ENCODE measurements around the gene DOCK2. TPM values are rescaled to one million over a fixed set of nuclear protein-coding genes. Genes with fewer than 3 reads are reported as not detected.

Gene DOCK2
- total and polyA plus RNA-seq, 2 of the 8 experiments (the other 6 are each of a cell fraction or from before 2014, with no cell fraction given): 3.9 to 5.7 TPM

- no peaks in the 10 kb centered on the region for H3K27me3 ChIP-seq (replicated peaks in 1 of 4; ENCODE audit: control insufficient read depth in 3 of 4, extremely low read depth in 1 of 4, insufficient read depth in 3 of 4, low read length in 3 of 4)
- H3K27ac ChIP-seq (ENCODE audit: low read depth, low read length): no peak overlapping the region
Measured at GRCh38 chr5:169880785-169881184, 243.7 kb downstream of the DOCK2 start.

More at GRCh38 chr5:169880785-169881184, 243.7 kb downstream of the DOCK2 start:
- TF ChIP-seq CEBPB (IDR thresholded peaks at IDR 0.05; ENCODE audit: low read depth, low read length): no peak
- no peak for TF ChIP-seq TCF12 (IDR thresholded peaks at IDR 0.05; ENCODE audit: low read depth, low read length)
- TF ChIP-seq PHF8 (conservative IDR thresholded peaks at IDR 0.05; ENCODE audit: low read depth, low read length): no peak
- no peak overlapping the region for H3K56ac ChIP-seq (replicated peaks; ENCODE audit: insufficient read length, low read depth, low read length)
- no peak overlapping the region for H2BK120ac ChIP-seq (replicated peaks; ENCODE audit: low read depth, low read length)
- no peak for DNase-seq (ENCODE audit: low read depth in 1 of 2, low spot score in 2 of 2)
- H2AFZ ChIP-seq (ENCODE audit: low read length): no peak overlapping the region
- no peak for FAIRE-seq
- H3K18ac ChIP-seq (ENCODE audit: extremely low read depth, low read length): no peak overlapping the region
- H3K4me2 ChIP-seq (ENCODE audit: insufficient read depth in 1 of 2, low read depth in 2 of 2, low read length in 2 of 2): no peak overlapping the region
- H3K14ac ChIP-seq (ENCODE audit: insufficient read length): no peak overlapping the region
- H3K36me3 ChIP-seq (ENCODE audit: control insufficient read depth in 2 of 4, insufficient read depth in 4 of 4, low read length in 3 of 4): no peaks in the 10 kb centered on the region
- H2BK5ac ChIP-seq (ENCODE audit: low read depth, low read length): no peak overlapping the region
- H2BK15ac ChIP-seq (ENCODE audit: low read length): no peak overlapping the region
- no peak overlapping the region for H2BK12ac ChIP-seq (ENCODE audit: low read depth, low read length)
- H4K91ac ChIP-seq (replicated peaks; ENCODE audit: insufficient read length, low read length): no peak overlapping the region
- peaks cover 0 to 4% (median 0%) of the 10 kb centered on the region in 4 experiments; a peak in 1 of 7 replicates for H3K4me1 ChIP-seq (replicated peaks in 1 of 4; ENCODE audit: control insufficient read depth in 3 of 4, insufficient read depth in 4 of 4, low read length in 3 of 4)
- 97% methylated on average over 2 of the region's 2 CpGs; no CpG with 5 or more reads in 1 of the 2 experiments for WGBS, 2 experiments (ENCODE audit: extremely low coverage in 1 of 2, insufficient coverage in 1 of 2, insufficient read length in 1 of 2, insufficient replicate concordance in 2 of 2, low coverage in 1 of 2, low lambda C conversion rate in 2 of 2, missing lambda C conversion rate in 1 of 2)
- H3K9ac ChIP-seq (replicated peaks in 1 of 4; ENCODE audit: extremely low read depth in 1 of 4, low read depth in 3 of 4, low read length in 3 of 4): no peak overlapping the region
- no peak overlapping the region for H2BK20ac ChIP-seq (ENCODE audit: low read length)
- no peak overlapping the region for H3K4me3 ChIP-seq (ENCODE audit: extremely low read depth in 1 of 4, insufficient read depth in 2 of 4, low read depth in 3 of 4, low read length in 4 of 4)
- H2AK5ac ChIP-seq (ENCODE audit: low read depth, low read length): no peak overlapping the region
- no peaks in the 10 kb centered on the region for H3K23me2 ChIP-seq (ENCODE audit: low read depth, low read length)
- no peaks in the 10 kb centered on the region for H3K9me3 ChIP-seq (ENCODE audit: insufficient read depth in 2 of 2, low read depth in 1 of 2, low read length in 1 of 2)
- H4K5ac ChIP-seq (ENCODE audit: insufficient read length, low read depth, low read length): no peak overlapping the region
- no peaks in the 10 kb centered on the region for H3K79me1 ChIP-seq (ENCODE audit: low read depth, low read length)
- CTCF ChIA-PET (ENCODE audit: partially characterized antibody): interaction anchor here (2.3 kb wide), 1 partner anchor 100 kb away, joined by 9 read pairs; the partner anchor contains the start of gene INSYN2B
- H3K23ac ChIP-seq (ENCODE audit: insufficient read length): no peak overlapping the region
- no peaks in the 10 kb centered on the region for H3K79me2 ChIP-seq (ENCODE audit: control insufficient read depth in 1 of 2, insufficient read depth in 2 of 2, low read length in 2 of 2)
- POLR2A ChIA-PET (ENCODE audit: partially characterized antibody): no interaction called here
- no peaks in the 10 kb centered on the region for H4K20me1 ChIP-seq (replicated peaks in 1 of 2; ENCODE audit: control insufficient read depth in 1 of 2, insufficient read depth in 2 of 2, low read length in 2 of 2)
- no peak overlapping the region for H4K8ac ChIP-seq (ENCODE audit: extremely low read depth, insufficient read depth, low read length)
- H3K4ac ChIP-seq (replicated peaks; ENCODE audit: insufficient read length, low read depth, low read length): no peak overlapping the region
